Middle frontal gyrus (tissue), 1 donor: ENCODE results near the gene F13B.
"Not testable (repeated sequence)": the region's sequence is repeated elsewhere in the genome, so short reads cannot be mapped to it uniquely, and the experiment has no call there.

Source experiments
- DNase-seq: peaks from one replicate; pipeline ENCODE4 v3.0.0-alpha.2; 2015; ENCODE audit warnings: low spot score; ENCODE audit errors: extremely low spot score

The F13B gene

DNA sequence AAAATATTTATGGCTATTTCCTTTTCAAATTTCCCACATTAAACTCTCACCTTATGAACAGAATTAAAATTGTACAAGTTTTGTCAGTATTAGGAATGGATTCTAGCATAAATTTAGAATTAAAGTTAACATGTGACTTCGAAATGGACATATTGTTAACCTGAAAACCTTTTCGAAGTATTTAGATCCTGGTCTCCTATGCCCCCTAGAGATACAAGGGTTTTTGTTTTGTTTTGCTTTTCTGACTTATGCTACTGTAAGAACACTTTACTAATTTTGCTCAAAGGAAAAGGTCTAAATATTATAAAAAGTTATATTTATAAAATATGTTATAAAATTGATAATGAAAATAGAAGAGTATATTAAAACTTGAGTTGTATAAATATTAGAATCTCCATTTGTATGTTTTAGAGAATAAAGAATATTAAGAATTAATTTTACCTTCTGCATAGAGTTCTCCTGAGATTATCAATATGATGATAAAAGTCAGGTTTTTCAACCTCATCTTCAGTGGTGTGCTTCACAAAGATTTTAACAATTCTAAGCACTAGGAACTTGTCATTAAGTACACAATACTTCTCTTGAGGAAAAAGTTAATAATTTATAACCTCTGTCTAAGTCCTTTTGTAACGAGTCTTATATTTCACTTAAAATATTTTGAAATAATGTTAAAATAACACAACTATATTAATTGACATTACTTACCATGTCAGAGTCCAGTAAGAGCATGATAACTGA is at the start of gene F13B:
F13B (minus strand) TSS at position 542 of the 738 bp plus-strand sequence; CDS start at position 505, 37 bp downstream.
- DNase-seq, result no peak

DNA sequence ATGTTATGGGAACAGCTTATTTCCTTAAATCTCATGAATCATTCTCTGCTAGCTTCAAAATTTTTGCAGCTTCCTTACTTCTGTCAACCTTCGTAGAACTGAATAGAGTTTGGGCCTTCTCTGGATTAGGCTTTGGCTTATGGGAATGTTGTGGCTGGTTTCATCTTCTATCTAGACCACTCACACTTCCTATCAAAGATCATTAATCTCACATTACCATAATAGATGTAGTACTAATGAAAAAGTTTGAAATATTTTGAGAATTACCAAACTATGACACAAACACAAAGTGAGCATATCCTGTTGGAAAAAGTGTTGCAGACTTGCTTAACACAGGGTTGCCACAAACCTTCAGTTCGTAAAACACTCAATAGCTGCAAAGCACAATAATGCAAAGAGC is 49.1 kb upstream of the F13B start:
- DNase-seq, result no peak

- DNase-seq, result no peak
Measured at GRCh38 chr1:197106869-197107268, 39.8 kb upstream of the F13B start.

DNA sequence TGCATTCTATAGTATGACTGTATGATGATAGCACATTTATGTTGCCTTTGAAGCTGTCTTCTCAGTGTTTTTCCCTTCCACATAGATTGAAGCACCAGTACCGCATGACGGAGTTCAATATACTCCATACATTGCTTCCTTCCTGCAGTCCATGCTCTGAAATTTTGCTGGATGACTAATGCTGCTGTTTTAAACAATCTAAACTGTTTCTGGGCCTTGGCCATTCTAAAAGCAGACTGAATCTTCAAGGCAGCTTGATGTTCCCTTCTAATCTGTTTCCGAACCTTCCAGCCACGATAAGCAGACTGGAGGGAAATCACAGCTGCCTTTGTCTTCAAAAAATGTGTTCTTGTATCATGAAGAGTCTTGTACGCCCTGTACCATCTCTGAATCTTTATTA is 36.2 kb upstream of the F13B start:
- no peak for DNase-seq

- DNase-seq, result no peak
Measured at GRCh38 chr1:197101978-197102377, 34.9 kb upstream of the F13B start.

DNA sequence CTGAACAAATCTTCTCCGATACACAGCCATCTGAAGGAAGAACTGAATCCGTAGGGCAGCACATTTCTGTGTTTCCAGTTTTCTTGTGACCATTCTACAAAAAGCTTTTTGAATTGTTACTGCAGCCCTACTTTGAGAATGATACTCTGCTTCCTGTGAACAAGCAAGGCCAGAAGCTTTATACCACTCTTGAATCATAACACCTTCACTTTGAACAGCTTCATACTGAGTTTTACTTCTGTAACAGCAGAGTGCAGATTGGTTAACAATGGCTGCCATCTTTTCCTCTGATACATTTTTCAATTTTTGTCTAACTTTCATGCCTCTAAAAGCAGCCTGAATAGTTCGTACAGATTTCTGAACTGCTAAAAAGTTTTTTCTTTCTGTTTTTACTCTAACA is 33.6 kb upstream of the F13B start:
- no peak for DNase-seq

DNA sequence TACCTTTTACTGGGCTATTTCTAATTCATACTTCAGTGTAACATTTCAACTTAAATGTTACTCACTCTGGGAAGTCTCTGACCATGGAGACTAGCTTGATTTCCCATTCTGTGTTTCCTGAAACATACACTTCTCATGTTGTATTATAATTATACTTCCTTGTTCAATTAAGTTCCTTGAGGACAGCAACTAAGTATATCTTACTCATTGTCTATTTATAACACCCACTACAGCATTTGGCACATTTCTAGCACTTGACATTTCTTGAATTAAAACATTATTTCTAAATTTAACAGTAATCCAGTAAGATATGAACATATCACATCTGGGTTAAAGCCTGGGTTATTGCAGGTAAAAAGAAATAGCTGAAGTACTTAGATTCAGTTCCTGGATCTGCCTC is 32.4 kb upstream of the F13B start:
- no peak for DNase-seq

GRCh38 chr1:197096971-197097370 is 29.9 kb upstream of the F13B start:
- not testable (repeated sequence) for DNase-seq

DNA sequence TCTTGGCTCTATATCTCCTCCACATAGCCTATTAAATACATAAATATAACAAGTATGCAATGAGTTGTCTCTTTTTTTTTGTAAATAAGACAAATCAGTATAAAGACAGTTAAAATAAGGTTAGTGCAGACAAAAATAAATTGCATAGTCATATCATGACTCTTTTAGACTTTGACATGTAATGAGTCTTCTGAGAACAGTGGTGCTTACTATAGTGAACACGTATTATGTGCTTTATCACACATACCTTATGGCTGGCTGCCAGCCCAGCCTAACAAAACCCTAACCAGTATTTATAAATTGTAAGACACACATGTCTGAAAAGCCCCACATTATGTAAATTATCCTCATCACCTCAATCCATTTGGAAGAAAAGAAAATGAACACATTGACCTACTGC is 29.1 kb upstream of the F13B start:
- DNase-seq, result no peak

GRCh38 chr1:197093226-197093885 is 26.3 kb upstream of the F13B start:
- DNase-seq, result no peak

DNA sequence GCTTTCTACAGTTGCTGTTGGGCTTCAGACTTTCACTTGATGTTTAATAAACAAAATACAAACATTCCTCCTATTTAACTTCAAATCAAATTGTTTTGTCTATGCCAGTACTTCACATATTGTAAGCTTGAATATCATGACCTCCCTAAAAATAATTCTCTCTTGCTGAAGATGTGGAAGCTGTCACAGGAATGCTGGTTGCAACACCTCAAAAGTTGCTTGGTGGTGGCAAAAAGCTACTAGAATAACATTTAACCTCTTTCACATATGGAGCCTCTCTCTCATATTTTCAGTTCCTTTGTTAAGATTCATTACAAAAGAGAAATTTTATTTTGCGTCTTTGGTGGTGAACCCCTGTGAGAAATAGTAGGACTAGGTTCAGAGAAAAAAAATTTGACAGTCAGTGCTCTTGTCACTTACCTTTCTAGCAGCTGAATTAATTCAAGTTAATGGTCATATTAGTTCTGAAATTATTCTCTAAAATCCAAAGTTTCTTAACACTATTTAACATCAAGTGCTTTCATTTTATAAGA is 25.5 kb upstream of the F13B start:
- no peak for DNase-seq

- DNase-seq, result no peak
Measured at GRCh38 chr1:197083474-197083873, 16.4 kb upstream of the F13B start.

DNA sequence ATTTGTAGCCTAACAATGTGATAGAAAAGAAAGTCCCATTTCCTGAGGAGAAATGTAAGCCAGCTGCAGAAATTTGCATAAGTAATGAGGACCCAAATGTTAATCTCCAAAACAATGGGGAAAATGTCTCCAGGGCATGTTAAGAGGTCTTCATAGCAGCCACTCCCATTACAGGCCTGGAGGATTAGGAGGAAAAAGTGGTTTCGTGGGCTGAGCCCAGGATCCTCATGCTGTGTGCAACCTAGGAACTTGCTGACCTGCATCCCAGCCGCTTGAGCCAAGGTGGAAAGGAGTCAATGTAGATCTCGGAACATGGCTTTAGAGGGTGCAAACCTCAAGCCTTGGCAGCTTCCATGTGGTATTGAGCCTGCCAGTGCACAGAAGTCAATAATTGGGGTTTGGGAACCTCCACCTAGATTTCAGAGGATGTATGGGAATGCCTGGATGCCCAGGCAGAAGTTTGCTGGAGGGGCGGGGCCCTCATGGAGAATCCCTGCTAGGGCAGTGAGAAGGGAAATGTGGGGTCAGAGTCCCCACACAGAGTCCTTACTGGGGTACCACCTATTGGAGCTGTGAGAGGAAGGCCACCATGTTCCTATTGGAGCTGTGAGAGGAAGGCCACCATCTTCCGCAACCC is 14.2 kb upstream of the F13B start:
- DNase-seq, result no peak

- DNase-seq, result no peak
Measured at GRCh38 chr1:197080323-197080722, 13.3 kb upstream of the F13B start.

DNA sequence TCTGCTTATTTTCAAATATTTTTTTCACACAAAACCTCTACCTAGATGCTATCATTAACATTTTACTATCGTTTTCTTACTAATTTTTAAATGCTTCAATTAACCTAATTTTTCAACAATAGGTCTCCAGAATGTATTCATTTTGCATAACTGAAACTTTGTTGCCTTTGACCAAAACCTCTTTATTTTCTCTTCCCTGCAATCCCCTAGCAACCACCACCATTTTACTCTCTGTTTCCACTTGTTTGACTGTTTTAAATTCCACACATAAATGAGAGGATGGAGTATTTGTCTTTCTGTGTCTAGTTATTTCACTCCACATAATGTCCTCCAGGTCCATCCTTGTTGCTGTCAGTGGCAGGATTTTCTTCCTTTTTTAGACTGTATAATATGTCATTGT is 9.5 kb upstream of the F13B start:
- no peak for DNase-seq

- DNase-seq, result no peak
Measured at GRCh38 chr1:197073978-197074377, 6.9 kb upstream of the F13B start.

- no peak for DNase-seq
Measured at GRCh38 chr1:197067457-197067818, 378 bp upstream of the F13B start.

GRCh38 chr1:197066277-197066676 is 783 bp downstream of the F13B start:
- no peak for DNase-seq

DNA sequence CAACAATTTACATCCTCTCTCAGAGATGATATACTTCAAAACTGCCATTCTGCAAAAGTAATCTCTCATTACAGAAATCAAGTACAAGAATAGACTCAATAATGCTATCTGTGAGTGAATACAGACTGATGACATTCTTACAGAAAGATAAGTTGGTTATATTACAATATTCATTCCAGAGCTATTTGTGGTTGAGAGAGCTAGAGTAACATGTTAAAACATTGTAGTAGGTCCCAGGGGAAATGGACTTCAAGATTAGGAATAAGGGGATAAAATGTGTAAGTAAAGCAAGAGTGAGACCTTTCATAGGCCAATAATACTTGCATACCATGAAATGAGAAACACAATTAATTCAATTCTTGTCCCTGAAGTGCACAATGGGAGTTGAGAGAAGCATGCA is 1.5 kb downstream of the F13B start:
- DNase-seq, result no peak

DNA sequence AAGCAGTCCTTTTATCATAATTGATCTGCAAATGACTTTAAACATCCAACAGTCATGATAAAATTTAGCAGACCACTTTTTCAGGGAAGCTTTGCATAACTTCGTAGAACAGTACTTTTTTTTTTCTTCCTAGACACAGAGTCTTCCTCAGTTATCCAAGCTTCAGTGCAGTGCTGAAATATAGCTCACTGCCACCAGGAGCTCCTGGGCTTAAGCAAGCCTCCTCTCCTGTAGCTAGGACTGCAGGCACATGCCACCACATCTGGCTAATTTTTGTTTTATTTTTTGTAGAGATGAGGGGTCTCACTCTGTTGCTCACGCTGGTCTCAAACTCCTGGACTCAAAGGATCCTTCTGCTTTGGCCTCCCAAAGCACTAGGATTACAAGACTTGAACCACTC is 3.8 kb downstream of the F13B start:
- DNase-seq, result no peak

- no peak for DNase-seq
Measured at GRCh38 chr1:197062692-197063091, 4.4 kb downstream of the F13B start.

DNA sequence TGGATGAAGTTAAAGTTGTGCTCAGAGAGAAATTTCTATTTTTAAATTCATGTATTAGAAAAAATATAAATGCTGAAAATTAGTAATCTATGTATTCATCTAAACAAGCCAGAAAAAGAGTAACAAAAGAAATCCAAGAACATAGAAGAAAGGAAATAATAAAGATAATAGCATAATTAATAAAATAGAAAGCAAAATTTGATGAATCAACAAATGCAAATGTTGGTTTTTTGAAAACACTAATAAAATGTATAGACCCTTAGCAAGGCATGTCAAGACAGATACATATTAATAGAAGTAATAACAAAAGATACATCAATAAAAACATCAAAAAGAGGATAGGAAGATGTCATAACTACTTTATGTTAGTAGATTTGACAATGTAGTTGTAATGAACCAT is 18.0 kb downstream of the F13B start:
- DNase-seq, result no peak
